ENCODE results near the gene MIPOL1. TPM values are rescaled to one million over a fixed set of nuclear protein-coding genes. Genes with fewer than 3 reads are reported as not detected.

Gene MIPOL1
- total RNA-seq, 1 donor from 2014 or later: 11.1 TPM

GRCh38 chr14:37558740-37559139, 361.0 kb downstream of the MIPOL1 start:
- FAIRE-seq (no peak), DNase-seq (ENCODE audit: low read depth) (no peak)
- Histone ChIP-seq H3K4me3 (ENCODE audit: low read depth, low read length) (no peak overlapping the region), H3K36me3 (ENCODE audit: control insufficient read depth, insufficient read depth, low read length) (no peaks in the 10 kb centered on the region), H3K27me3 (ENCODE audit: control insufficient read depth, insufficient read depth, low read length) (no peaks in the 10 kb centered on the region)
- TF ChIP-seq, protein P1, sequence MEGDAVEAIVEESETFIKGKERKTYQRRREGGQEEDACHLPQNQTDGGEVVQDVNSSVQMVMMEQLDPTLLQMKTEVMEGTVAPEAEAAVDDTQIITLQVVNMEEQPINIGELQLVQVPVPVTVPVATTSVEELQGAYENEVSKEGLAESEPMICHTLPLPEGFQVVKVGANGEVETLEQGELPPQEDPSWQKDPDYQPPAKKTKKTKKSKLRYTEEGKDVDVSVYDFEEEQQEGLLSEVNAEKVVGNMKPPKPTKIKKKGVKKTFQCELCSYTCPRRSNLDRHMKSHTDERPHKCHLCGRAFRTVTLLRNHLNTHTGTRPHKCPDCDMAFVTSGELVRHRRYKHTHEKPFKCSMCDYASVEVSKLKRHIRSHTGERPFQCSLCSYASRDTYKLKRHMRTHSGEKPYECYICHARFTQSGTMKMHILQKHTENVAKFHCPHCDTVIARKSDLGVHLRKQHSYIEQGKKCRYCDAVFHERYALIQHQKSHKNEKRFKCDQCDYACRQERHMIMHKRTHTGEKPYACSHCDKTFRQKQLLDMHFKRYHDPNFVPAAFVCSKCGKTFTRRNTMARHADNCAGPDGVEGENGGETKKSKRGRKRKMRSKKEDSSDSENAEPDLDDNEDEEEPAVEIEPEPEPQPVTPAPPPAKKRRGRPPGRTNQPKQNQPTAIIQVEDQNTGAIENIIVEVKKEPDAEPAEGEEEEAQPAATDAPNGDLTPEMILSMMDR (IDR thresholded peaks at IDR 0.05; ENCODE audit: insufficient read depth, low read length, severe bottlenecking): no peak

- no peak for FAIRE-seq
Measured at GRCh38 chr14:37559386-37559785, 361.6 kb downstream of the MIPOL1 start.

GRCh38 chr14:37563189-37563588, 365.5 kb downstream of the MIPOL1 start:
- H3K4me3 ChIP-seq (ENCODE audit: low read depth, low read length): no peak overlapping the region
- TF ChIP-seq, protein P1 (IDR thresholded peaks at IDR 0.05; ENCODE audit: insufficient read depth, low read length, severe bottlenecking): no peak
- FAIRE-seq (no peak), DNase-seq (ENCODE audit: low read depth) (no peak)
- H3K27me3 ChIP-seq (ENCODE audit: control insufficient read depth, insufficient read depth, low read length): no peaks in the 10 kb centered on the region
- H3K36me3 ChIP-seq (ENCODE audit: control insufficient read depth, insufficient read depth, low read length): no peaks in the 10 kb centered on the region

More at GRCh38 chr14:37559386-37559785, 361.6 kb downstream of the MIPOL1 start:
- no peak overlapping the region for H3K4me3 ChIP-seq (ENCODE audit: low read depth, low read length)
- peak; percentile 78 for DNase-seq (ENCODE audit: low read depth)
- no peaks in the 10 kb centered on the region for H3K27me3 ChIP-seq (ENCODE audit: control insufficient read depth, insufficient read depth, low read length)
- H3K36me3 ChIP-seq (ENCODE audit: control insufficient read depth, insufficient read depth, low read length): no peaks in the 10 kb centered on the region
- TF ChIP-seq, protein P1 (IDR thresholded peaks at IDR 0.05; ENCODE audit: insufficient read depth, low read length, severe bottlenecking): no peak

DNA sequence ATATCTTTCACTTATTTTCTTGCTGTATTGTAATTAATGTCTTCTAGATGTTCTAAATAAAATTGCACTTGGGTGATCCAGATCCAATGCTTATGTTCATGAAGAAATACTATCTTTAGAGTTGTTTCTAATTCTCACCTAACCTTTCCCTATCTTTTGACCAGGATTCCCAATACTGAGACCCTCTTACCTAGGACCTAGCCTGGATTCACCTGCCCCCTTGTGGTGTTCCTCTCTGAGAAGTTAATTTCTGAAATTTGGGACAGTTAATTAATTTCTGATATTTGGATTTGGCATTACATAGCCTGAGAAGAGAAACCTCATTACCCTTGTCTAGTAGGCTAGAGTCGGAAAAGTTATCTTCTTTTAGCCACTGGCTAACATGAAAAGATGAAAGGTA, 367.8 kb downstream of the MIPOL1 start:
- no peak overlapping the region for H3K4me3 ChIP-seq (ENCODE audit: low read depth, low read length)
- DNase-seq (ENCODE audit: low read depth): no peak
- H3K27me3 ChIP-seq (ENCODE audit: control insufficient read depth, insufficient read depth, low read length): no peaks in the 10 kb centered on the region
- FAIRE-seq: no peak
- TF ChIP-seq, protein P1 (IDR thresholded peaks at IDR 0.05; ENCODE audit: insufficient read depth, low read length, severe bottlenecking): peak; percentile 10
- H3K36me3 ChIP-seq (ENCODE audit: control insufficient read depth, insufficient read depth, low read length): no peaks in the 10 kb centered on the region

DNA sequence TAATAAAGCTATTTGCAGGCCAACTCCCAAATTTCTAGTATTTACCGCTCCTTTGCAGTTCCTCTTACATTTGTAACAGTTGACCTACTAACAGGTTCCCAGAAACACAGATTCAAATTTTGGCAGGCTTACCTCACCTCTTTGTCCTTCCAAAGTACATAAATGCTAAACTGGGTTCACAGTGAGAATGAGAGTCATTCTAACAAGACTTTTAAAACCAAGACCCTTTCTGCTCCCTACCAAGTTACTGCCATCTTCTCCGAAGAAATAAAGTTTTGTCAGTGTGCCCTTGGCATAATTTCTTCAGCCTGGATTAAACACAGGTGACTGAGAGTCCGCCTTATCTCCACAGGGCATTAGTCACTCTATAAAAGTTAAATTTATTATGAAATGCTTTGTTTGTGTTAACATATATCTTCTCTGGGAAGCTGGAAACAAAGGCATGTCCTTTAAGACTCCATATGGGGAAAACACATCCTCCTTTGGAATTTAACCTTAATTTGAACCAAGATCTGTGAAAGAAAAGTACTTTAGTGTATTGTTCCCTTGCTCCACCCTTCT, 369.2 kb downstream of the MIPOL1 start:
- no peak for FAIRE-seq
- Histone ChIP-seq H3K4me3 (ENCODE audit: low read depth, low read length) (no peak overlapping the region), H3K27me3 (ENCODE audit: control insufficient read depth, insufficient read depth, low read length) (no peaks in the 10 kb centered on the region), H3K36me3 (ENCODE audit: control insufficient read depth, insufficient read depth, low read length) (no peaks in the 10 kb centered on the region)
- peak; percentile 56 for DNase-seq (ENCODE audit: low read depth)
- TF ChIP-seq, protein P1 (IDR thresholded peaks at IDR 0.05; ENCODE audit: insufficient read depth, low read length, severe bottlenecking): no peak

DNA sequence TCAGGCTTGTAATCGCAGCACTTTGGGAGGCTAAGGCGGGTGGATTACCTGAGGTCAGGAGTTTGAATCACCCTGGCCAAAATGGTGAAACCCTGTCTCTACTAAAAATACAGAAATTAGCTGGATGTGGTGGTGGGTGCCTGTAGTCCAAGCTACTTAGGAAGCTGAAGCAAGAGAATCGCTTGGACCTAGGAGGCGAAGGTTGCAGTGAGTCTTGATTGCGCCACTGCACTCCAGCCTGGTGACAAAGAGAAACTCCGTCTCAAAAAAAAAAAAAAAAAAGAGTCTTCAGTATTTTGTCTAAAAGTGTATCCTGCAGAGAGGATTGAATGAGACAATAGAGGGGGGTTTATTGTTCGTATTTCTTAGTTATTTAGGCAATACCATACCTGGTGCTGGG, 372.0 kb downstream of the MIPOL1 start:
- no peak for FAIRE-seq
- TF ChIP-seq, protein P1 (IDR thresholded peaks at IDR 0.05; ENCODE audit: insufficient read depth, low read length, severe bottlenecking): no peak
- H3K27me3 ChIP-seq (ENCODE audit: control insufficient read depth, insufficient read depth, low read length): no peaks in the 10 kb centered on the region
- no peak for DNase-seq (ENCODE audit: low read depth)
- H3K4me3 ChIP-seq (ENCODE audit: low read depth, low read length): no peak overlapping the region
- no peaks in the 10 kb centered on the region for H3K36me3 ChIP-seq (ENCODE audit: control insufficient read depth, insufficient read depth, low read length)
